Breast epithelium (tissue), 3 donors: ENCODE results near the gene RAC2.

ENCODE experiments used
- CTCF ChIP-seq, 3 donors: fragments of 450-650 bp; IDR thresholded peaks; one replicate each; pipeline ENCODE4 v1.5.1; 2016 to 2017; ENCODE audit warnings: antibody characterized with exemption in 3 of 3, mild to moderate bottlenecking in 3 of 3, moderate library complexity in 3 of 3
- POLR2A ChIP-seq: fragments of 450-650 bp; IDR thresholded peaks from one replicate; pipeline ENCODE4 v1.6.1; 2016; ENCODE audit warnings: antibody characterized with exemption, mild to moderate bottlenecking, moderate library complexity
- POLR2AphosphoS5 ChIP-seq, 3 donors: sonication (generic); formaldehyde crosslinking; IDR thresholded peaks; one replicate each; pipeline ENCODE4 v1.6.1; 2017; ENCODE audit warnings: antibody characterized with exemption in 3 of 3

- TF ChIP-seq CTCF (IDR thresholded peaks at IDR 0.05) (no peak), POLR2A (no peak), POLR2AphosphoS5 (IDR thresholded peaks at IDR 0.05) (no peak)
These were observed 46.4 kb downstream of the RAC2 start for GRCh38 chr22:37197451-37198257.
